ENCODE results near the gene SVIL. TPM values are rescaled to one million over a fixed set of nuclear protein-coding genes. Genes with fewer than 3 reads are reported as not detected.
"Not testable (repeated sequence)": the region's sequence is repeated elsewhere in the genome, so short reads cannot be mapped to it uniquely, and the experiment has no call there.

The SVIL gene
- total and polyA plus RNA-seq, 8 donors = 8.6 to 53.8 (median 20.4) TPM

DNA sequence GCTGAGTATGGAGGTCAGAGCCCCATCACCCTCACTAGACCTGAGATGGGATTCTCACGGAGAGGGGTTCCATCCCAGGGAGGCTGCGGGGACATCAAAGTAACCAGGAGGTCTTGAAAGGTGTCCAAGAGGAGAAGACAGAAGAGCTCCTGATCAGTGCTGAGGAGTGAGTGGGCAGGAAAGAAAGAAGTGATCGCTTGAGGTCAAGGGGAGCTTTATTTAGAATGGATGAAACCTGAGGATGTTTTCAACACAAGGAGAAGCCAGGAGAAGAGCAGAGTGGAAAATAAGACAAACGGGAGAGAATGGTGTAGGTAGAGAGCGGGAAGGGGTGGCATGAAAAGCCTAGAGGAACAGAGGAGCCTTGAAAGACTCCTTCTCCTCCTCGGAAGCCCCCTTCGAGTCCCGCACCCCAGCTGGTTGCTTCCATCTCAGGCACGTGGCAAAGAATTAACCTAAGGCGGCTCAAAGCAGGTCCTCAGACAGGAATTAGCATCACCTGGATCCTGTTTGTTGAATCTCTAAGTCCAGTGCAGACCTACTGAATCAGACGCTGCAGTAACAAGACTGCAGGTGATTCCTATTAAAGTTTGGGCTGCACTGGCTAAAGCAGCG lies 5.8 kb downstream of the SVIL start:
- no peaks in the 10 kb centered on the region for H3K36me3 ChIP-seq
- no peak overlapping the region for H3K4me3 ChIP-seq
- H3K4me1 ChIP-seq = peaks cover 0 to 12% (median 11%) of the 10 kb centered on the region in 3 donors
- TF ChIP-seq, protein P1, sequence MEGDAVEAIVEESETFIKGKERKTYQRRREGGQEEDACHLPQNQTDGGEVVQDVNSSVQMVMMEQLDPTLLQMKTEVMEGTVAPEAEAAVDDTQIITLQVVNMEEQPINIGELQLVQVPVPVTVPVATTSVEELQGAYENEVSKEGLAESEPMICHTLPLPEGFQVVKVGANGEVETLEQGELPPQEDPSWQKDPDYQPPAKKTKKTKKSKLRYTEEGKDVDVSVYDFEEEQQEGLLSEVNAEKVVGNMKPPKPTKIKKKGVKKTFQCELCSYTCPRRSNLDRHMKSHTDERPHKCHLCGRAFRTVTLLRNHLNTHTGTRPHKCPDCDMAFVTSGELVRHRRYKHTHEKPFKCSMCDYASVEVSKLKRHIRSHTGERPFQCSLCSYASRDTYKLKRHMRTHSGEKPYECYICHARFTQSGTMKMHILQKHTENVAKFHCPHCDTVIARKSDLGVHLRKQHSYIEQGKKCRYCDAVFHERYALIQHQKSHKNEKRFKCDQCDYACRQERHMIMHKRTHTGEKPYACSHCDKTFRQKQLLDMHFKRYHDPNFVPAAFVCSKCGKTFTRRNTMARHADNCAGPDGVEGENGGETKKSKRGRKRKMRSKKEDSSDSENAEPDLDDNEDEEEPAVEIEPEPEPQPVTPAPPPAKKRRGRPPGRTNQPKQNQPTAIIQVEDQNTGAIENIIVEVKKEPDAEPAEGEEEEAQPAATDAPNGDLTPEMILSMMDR (IDR thresholded peaks at IDR 0.05) = no peak
- no peak for ATAC-seq
- no peak for DNase-seq
- H3K27me3 ChIP-seq = no peaks in the 10 kb centered on the region
- no peaks in the 10 kb centered on the region for H3K9me3 ChIP-seq
- FAIRE-seq = no peak
- WGBS, 2 donors = 87 to 90% methylated on average over 12 of the region's 12 CpGs
- intact Hi-C loops (cut with DNase I) = no loop called here
- H3K27ac ChIP-seq = no peak overlapping the region

DNA sequence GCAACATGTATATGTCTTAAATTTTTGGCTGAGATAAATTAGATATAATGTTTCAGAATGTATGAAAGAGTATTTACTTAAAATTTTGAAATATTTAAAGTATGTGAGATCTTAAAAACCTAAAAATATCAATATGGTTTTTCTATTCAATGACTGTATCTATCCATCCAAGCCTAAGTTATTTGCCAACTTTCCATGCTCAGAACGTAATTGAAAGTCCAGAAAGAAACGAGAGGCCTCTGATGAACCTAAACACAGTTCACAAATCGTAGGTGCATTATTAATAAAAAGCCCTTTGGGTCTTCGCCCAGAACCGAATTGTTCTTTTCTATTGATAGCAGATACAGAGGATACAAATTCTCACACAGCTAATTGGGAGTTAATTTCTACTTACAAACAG lies 6.5 kb downstream of the SVIL start:
- Histone ChIP-seq H3K27me3 (no peaks in the 10 kb centered on the region), H3K4me1 (peaks cover 0 to 12% (median 11%) of the 10 kb centered on the region in 3 donors), H3K9me3 (no peaks in the 10 kb centered on the region), H3K4me3 (no peak overlapping the region), H3K36me3 (no peaks in the 10 kb centered on the region), H3K27ac (no peak overlapping the region)
- intact Hi-C loops (cut with DNase I) = no loop called here
- TF ChIP-seq, protein P1 (IDR thresholded peaks at IDR 0.05) = no peak
- FAIRE-seq = no peak
- no peak for DNase-seq
- no peak for ATAC-seq
- WGBS, 2 donors = 48 to 51% methylated on average over 5 of the region's 5 CpGs

DNA sequence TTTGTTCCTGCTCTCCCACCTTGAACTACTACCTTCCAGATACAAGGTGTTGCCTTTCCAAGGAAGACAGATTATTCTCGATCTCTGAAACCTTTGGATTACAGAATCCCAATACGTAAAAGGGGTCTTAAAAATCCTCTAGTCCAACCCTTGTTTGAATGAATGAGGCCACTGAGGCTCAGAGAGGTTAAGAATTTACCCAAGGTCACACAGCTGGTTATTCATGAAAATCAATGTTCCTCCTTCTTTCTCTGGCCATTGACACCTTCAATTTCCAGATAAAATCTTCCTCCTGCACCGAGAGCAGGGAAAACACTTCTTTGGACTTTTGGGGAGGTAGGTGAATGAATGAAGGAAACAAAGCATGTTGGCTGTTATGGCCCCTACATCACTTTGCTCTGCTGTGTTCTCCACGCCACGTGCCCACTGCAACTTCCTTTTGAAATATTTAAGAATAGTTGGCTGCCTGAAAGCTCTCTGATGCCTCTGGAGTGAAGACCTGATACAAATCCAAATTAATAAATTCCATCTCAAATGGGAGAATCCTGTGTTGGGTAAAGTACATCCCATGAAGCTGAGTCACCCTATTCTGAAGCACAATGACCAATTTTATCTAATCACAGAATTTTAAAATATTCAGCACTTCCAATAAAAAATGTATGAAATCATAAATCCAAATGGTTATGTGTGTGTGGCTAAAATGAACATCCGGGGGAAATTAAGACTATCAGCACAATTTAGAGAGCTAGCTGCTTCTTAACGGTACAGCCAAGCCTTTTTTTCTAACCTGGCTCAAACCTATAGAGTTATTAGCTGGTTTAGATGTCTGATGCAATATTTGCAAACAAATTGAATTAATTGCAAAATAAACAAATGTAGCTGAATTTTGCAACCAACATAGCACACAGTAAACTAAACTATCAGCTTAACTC lies 7.3 kb downstream of the SVIL start:
- H3K27me3 ChIP-seq = no peaks in the 10 kb centered on the region
- peaks cover 0 to 12% (median 11%) of the 10 kb centered on the region in 3 donors for H3K4me1 ChIP-seq
- no peak overlapping the region for H3K4me3 ChIP-seq
- ATAC-seq = no peak
- intact Hi-C loops (cut with DNase I) = no loop called here
- 72 to 74% methylated on average over 7 of the region's 7 CpGs for WGBS, 2 donors
- no peak for FAIRE-seq
- no peak overlapping the region for H3K27ac ChIP-seq
- no peaks in the 10 kb centered on the region for H3K36me3 ChIP-seq
- DNase-seq = no peak
- TF ChIP-seq, protein P1 (IDR thresholded peaks at IDR 0.05) = no peak
- no peaks in the 10 kb centered on the region for H3K9me3 ChIP-seq

DNA sequence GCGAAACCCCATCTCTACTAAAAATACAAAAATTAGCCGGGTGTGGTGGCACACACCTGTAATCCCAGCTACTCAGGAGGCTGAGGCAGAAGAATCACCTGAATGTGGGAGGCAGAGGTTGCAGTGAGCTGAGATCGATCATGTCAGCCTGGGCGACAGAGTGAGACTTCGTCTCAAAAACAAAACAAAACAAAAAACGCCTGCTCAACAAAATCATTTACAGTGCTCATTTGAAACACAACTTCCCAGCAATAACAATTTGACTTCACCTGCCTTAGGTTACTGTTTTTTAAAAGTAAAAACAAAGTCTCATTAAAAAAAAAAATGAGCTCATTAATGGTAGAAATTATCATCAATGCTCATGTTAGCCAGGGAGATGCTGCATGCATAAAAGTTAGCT lies 10.4 kb downstream of the SVIL start:
- H3K36me3 ChIP-seq; FAIRE-seq; DNase-seq; H3K27ac ChIP-seq; intact Hi-C loops (cut with DNase I); ATAC-seq; H3K4me1 ChIP-seq; H3K27me3 ChIP-seq; H3K4me3 ChIP-seq; H3K9me3 ChIP-seq: not testable (repeated sequence)
- 92 to 97% methylated on average over 6 of the region's 6 CpGs for WGBS, 2 donors

DNA sequence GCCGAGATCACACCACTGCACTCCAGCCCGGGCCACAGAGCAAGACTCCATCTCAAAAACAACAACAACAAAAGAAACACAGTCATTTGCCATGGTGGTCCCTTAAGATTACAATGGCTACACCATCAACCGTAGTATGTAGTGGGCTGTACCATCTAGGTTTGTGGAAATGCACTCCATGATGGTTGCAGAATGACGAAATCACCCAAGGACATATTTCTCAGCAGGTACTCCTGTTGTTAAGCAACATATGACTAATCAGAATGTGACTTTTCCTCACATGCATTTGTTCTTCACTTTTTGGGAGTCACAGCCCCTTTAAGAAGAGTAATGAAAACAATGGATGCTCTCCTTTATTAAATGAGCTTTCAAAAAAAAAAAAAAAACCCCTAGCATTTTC lies 11.0 kb downstream of the SVIL start:
- DNase-seq (no peak), ATAC-seq (no peak), FAIRE-seq (no peak)
- Histone ChIP-seq H3K9me3 (no peaks in the 10 kb centered on the region), H3K4me1 (peaks cover 0 to 10% (median 6%) of the 10 kb centered on the region in 3 donors), H3K36me3 (no peaks in the 10 kb centered on the region), H3K27me3 (no peaks in the 10 kb centered on the region), H3K27ac (no peak overlapping the region), H3K4me3 (no peak overlapping the region)
- TF ChIP-seq, protein P1 (IDR thresholded peaks at IDR 0.05) = no peak
- 93 to 99% methylated on average over 4 of the region's 4 CpGs for WGBS, 2 donors
- intact Hi-C loops (cut with DNase I) = no loop called here

Data from pancreas (tissue), 10 donors.